K562 (cell line): Measurements from ENCODE around the gene MAP3K20.

Experiments
- BHLHE40 ChIP-seq: IDR thresholded peaks from 2 replicates; pipeline ENCODE4 v1.6.1; 2011; ENCODE audit warnings: low read length, improper control_type of control experiment
- CHD2 ChIP-seq: IDR thresholded peaks from 2 replicates; pipeline ENCODE4 v1.6.1; 2011; ENCODE audit warnings: low read depth, low read length
- FUS ChIP-seq: fragments of 200-400 bp; formaldehyde crosslinking; optimal IDR thresholded peaks from 2 replicates; pipeline ENCODE3; 2017; ENCODE audit warnings: low read depth, low read length
- GABPA ChIP-seq: fragments of 200-800 bp; sonication (Bioruptor generic); conservative IDR thresholded peaks from 2 replicates; pipeline ENCODE4 v1.6.1; 2016; ENCODE audit warnings: low read depth, missing genetic modification characterization, missing compliant biosample characterization
- GTF2F1 ChIP-seq: IDR thresholded peaks from 2 replicates; pipeline ENCODE4 v1.6.1; 2011; ENCODE audit warnings: low read depth, low read length, improper control_type of control experiment
- POLR2A ChIP-seq: fragments of 450-650 bp; conservative IDR thresholded peaks from 2 replicates; pipeline ENCODE4 v1.6.1; 2016
- RCOR1 ChIP-seq, 2 experiments: IDR thresholded peaks; 2 replicates each; pipeline ENCODE4 v1.6.1; 2012; ENCODE audit warnings: low read depth in 2 of 2, low read length in 2 of 2, borderline replicate concordance in 1 of 2, improper control_type of control experiment in 1 of 2
- SP2 ChIP-seq: IDR thresholded peaks from 2 replicates; pipeline ENCODE4 v1.6.1; 2011; ENCODE audit warnings: mild to moderate bottlenecking, low read depth, low read length, moderate library complexity; ENCODE audit not compliant: poor library complexity, severe bottlenecking; ENCODE audit errors: extremely low read depth
- TF ChIP-seq, protein P1 (sequence below), 3 experiments: IDR thresholded peaks in 2 of 3; conservative IDR thresholded peaks in 1 of 3; 2 replicates each; pipeline ENCODE4 v1.5.1; 2011 to 2012; ENCODE audit warnings: low read length in 3 of 3, mild to moderate bottlenecking in 3 of 3, control low read depth in 2 of 3, improper control_type of control experiment in 1 of 3, inconsistent platforms in 1 of 3, low read depth in 1 of 3, mixed read lengths in 1 of 3, moderate library complexity in 1 of 3; ENCODE audit not compliant: insufficient read depth in 2 of 3
- TF ChIP-seq, protein P2 (sequence below): fragments of 450-650 bp; IDR thresholded peaks from 2 replicates; pipeline ENCODE4 v1.6.1; 2018; ENCODE audit not compliant: partially characterized antibody
- TF ChIP-seq, protein P3 (sequence below): sonication (generic); formaldehyde crosslinking; IDR thresholded peaks from 2 replicates; pipeline ENCODE4 v1.5.0; 2020; ENCODE audit warnings: missing genetic modification reagents

DNA sequence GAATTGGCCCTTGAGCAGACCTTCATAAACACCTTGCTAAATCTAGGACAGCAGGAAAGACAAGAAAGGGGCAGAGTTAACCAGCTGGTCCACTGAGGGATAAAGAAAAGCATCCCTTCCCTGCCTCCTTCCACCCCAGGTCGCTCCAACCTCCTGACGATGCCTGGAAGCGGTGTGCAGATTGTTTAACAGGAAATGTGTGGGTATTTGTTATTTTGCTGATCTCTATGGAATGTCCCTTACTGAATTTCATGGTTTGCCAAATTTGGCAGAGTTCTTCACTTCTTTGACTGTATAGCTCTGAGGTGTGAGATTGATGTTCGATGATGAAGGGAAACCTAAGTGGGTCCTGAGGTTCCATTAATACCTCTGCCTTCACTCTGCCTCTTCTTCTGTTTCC is 72.9 kb downstream of the MAP3K20 start:
- TF ChIP-seq GABPA (tag) (no peak), SP2 (no peak), GTF2F1 (no peak), BHLHE40 (no peak), RCOR1 (IDR thresholded peaks at IDR 0.05; ENCODE audit: borderline replicate concordance in 1 of 2, low read depth in 2 of 2, low read length in 2 of 2) (no peak), CHD2 (no peak), FUS (no peak), POLR2A (no peak)
- TF ChIP-seq, protein P1, sequence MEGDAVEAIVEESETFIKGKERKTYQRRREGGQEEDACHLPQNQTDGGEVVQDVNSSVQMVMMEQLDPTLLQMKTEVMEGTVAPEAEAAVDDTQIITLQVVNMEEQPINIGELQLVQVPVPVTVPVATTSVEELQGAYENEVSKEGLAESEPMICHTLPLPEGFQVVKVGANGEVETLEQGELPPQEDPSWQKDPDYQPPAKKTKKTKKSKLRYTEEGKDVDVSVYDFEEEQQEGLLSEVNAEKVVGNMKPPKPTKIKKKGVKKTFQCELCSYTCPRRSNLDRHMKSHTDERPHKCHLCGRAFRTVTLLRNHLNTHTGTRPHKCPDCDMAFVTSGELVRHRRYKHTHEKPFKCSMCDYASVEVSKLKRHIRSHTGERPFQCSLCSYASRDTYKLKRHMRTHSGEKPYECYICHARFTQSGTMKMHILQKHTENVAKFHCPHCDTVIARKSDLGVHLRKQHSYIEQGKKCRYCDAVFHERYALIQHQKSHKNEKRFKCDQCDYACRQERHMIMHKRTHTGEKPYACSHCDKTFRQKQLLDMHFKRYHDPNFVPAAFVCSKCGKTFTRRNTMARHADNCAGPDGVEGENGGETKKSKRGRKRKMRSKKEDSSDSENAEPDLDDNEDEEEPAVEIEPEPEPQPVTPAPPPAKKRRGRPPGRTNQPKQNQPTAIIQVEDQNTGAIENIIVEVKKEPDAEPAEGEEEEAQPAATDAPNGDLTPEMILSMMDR (IDR thresholded peaks at IDR 0.05 in 2 of 3, conservative IDR thresholded peaks at IDR 0.05 in 1 of 3; ENCODE audit: insufficient read depth in 2 of 3, low read depth in 1 of 3, low read length in 3 of 3): no peak
- TF ChIP-seq, protein P2, sequence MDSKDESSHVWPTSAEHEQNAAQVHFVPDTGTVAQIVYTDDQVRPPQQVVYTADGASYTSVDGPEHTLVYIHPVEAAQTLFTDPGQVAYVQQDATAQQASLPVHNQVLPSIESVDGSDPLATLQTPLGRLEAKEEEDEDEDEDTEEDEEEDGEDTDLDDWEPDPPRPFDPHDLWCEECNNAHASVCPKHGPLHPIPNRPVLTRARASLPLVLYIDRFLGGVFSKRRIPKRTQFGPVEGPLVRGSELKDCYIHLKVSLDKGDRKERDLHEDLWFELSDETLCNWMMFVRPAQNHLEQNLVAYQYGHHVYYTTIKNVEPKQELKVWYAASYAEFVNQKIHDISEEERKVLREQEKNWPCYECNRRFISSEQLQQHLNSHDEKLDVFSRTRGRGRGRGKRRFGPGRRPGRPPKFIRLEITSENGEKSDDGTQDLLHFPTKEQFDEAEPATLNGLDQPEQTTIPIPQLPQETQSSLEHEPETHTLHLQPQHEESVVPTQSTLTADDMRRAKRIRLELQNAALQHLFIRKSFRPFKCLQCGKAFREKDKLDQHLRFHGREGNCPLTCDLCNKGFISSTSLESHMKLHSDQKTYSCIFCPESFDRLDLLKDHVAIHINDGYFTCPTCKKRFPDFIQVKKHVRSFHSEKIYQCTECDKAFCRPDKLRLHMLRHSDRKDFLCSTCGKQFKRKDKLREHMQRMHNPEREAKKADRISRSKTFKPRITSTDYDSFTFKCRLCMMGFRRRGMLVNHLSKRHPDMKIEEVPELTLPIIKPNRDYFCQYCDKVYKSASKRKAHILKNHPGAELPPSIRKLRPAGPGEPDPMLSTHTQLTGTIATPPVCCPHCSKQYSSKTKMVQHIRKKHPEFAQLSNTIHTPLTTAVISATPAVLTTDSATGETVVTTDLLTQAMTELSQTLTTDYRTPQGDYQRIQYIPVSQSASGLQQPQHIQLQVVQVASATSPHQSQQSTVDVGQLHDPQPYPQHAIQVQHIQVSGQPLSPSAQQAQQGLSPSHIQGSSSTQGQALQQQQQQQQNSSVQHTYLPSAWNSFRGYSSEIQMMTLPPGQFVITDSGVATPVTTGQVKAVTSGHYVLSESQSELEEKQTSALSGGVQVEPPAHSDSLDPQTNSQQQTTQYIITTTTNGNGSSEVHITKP: no peak
- TF ChIP-seq, protein P3, sequence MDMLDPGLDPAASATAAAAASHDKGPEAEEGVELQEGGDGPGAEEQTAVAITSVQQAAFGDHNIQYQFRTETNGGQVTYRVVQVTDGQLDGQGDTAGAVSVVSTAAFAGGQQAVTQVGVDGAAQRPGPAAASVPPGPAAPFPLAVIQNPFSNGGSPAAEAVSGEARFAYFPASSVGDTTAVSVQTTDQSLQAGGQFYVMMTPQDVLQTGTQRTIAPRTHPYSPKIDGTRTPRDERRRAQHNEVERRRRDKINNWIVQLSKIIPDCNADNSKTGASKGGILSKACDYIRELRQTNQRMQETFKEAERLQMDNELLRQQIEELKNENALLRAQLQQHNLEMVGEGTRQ: no peak
